CD4-positive, alpha-beta T cell treated with Interleukin-6 for 4 hours (primary cell): ENCODE data around the gene HRCT1.
A peak's percentile ranks its signal among the peaks of the same experiment; 100 is the strongest.

Experiments
- DNase-seq: peaks from one replicate; pipeline ENCODE4 v3.0.0-alpha.2; 2020; ENCODE audit warnings: mixed read lengths

Gene HRCT1

GRCh38 chr9:35944841-35945240 lies 38.8 kb downstream of the HRCT1 start:
- no peak for DNase-seq

- DNase-seq: peak; percentile 82
Observed at GRCh38 chr9:35945341-35946018, 39.5 kb downstream of the HRCT1 start.

- no peak for DNase-seq
Observed at GRCh38 chr9:35948451-35948850, 42.4 kb downstream of the HRCT1 start.

- no peak for DNase-seq
Observed at GRCh38 chr9:35948901-35949318, 42.9 kb downstream of the HRCT1 start.

GRCh38 chr9:35951736-35952135 lies 45.7 kb downstream of the HRCT1 start:
- no peak for DNase-seq

GRCh38 chr9:35952526-35953191 lies 46.7 kb downstream of the HRCT1 start:
- DNase-seq: no peak

GRCh38 chr9:35954942-35955546 lies 49.0 kb downstream of the HRCT1 start:
- DNase-seq: peak; percentile 59

- no peak for DNase-seq
Observed at GRCh38 chr9:35956651-35957050, 50.6 kb downstream of the HRCT1 start.
